HG02678 (cell line): Measurements from ENCODE around the gene TLE4.

ENCODE experiments used
- ATAC-seq: cut with Tn5 transposase; IDR thresholded peaks from one replicate; pipeline ENCODE4 v1.9.1; 2021; ENCODE audit warnings: mild to moderate bottlenecking, moderate library complexity; ENCODE audit not compliant: unreplicated experiment

Gene TLE4

GRCh38 chr9:79570448-79571308, 1.1 kb upstream of the TLE4 start:
- ATAC-seq: no peak

- ATAC-seq: no peak
These were observed 355 bp downstream of the TLE4 start for GRCh38 chr9:79572032-79572607.

- ATAC-seq: no peak
These were observed 1.0 kb downstream of the TLE4 start for GRCh38 chr9:79572608-79573411.

- ATAC-seq: no peak
These were observed 1.7 kb downstream of the TLE4 start for GRCh38 chr9:79573412-79573923.

- no peak for ATAC-seq
These were observed 2.4 kb downstream of the TLE4 start for GRCh38 chr9:79574136-79574535.

GRCh38 chr9:79574781-79575180, 3.0 kb downstream of the TLE4 start:
- ATAC-seq: no peak

- ATAC-seq: no peak
These were observed 3.8 kb downstream of the TLE4 start for GRCh38 chr9:79575547-79575946.

GRCh38 chr9:79577969-79578723, 6.4 kb downstream of the TLE4 start:
- no peak for ATAC-seq

GRCh38 chr9:79578891-79579290, 7.1 kb downstream of the TLE4 start:
- ATAC-seq: no peak

GRCh38 chr9:79579624-79580023, 7.9 kb downstream of the TLE4 start:
- ATAC-seq: no peak

- ATAC-seq: no peak
These were observed 8.3 kb downstream of the TLE4 start for GRCh38 chr9:79580055-79580454.

- ATAC-seq: no peak
These were observed 9.6 kb downstream of the TLE4 start for GRCh38 chr9:79581388-79581787.

GRCh38 chr9:79581794-79582193, 10.0 kb downstream of the TLE4 start:
- no peak for ATAC-seq

GRCh38 chr9:79583952-79584654, 12.3 kb downstream of the TLE4 start:
- peak; percentile 74 for ATAC-seq

- no peak for ATAC-seq
These were observed 12.9 kb downstream of the TLE4 start for GRCh38 chr9:79584655-79584982.

GRCh38 chr9:79588488-79589223, 16.9 kb downstream of the TLE4 start:
- ATAC-seq: no peak

- no peak for ATAC-seq
These were observed 19.7 kb downstream of the TLE4 start for GRCh38 chr9:79591458-79591857.

GRCh38 chr9:79592726-79593493, 21.1 kb downstream of the TLE4 start:
- ATAC-seq: peak; percentile 58
